Adipocyte (in vitro differentiated cells): ENCODE results near the gene PRAC2.

Experiments used
- DNase-seq: peaks from one replicate; pipeline ENCODE4 v3.0.0-alpha.2; 2015; ENCODE audit warnings: low read depth
- H3K27me3 ChIP-seq: replicated peaks from 2 replicates; pipeline ENCODE4 v1.7.0; 2013; ENCODE audit warnings: mild to moderate bottlenecking, low read length, moderate library complexity; ENCODE audit not compliant: control insufficient read depth, insufficient read depth
- H3K36me3 ChIP-seq: 2 replicates; pipeline ENCODE4 v1.7.0; 2013; ENCODE audit warnings: low read length, mild to moderate bottlenecking, moderate library complexity; ENCODE audit not compliant: control insufficient read depth, insufficient read depth, severe bottlenecking
- H3K4me1 ChIP-seq: 2 replicates; pipeline ENCODE4 v1.7.0; 2013; ENCODE audit warnings: mild to moderate bottlenecking, low read length, moderate library complexity; ENCODE audit not compliant: control insufficient read depth, insufficient read depth
- H3K4me3 ChIP-seq: 2 replicates; pipeline ENCODE4 v1.7.0; 2013; ENCODE audit warnings: mild to moderate bottlenecking, low read length, moderate library complexity
- H3K9ac ChIP-seq: 2 replicates; pipeline ENCODE4 v1.7.0; 2013; ENCODE audit warnings: mild to moderate bottlenecking, low read length, moderate library complexity
- H3K9me3 ChIP-seq: 2 replicates; pipeline ENCODE4 v1.7.0; 2013; ENCODE audit warnings: mild to moderate bottlenecking, low read length, moderate library complexity; ENCODE audit not compliant: control insufficient read depth

The PRAC2 gene

DNA sequence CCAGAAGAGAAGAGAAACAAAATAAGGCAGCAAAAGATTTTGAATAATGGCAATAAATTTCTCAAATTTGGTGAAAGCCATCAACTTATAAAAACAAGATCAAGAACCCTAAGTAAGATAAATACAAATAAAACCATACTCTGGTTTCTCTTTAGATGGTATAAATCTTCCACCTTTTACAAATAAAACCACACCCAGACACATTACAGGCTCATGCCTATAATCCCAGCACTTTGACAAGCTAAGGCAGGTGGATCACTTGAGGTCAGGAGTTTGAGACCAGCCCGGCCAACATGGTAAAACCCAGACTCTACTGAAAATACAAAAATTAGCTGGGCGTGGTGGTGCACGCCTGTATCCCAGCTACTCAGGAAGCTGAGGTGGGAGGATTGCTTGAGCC lies 50.3 kb downstream of the PRAC2 start:
- H3K36me3 ChIP-seq = no peaks in the 10 kb centered on the region
- peaks cover 4% of the 10 kb centered on the region for H3K9me3 ChIP-seq
- H3K9ac ChIP-seq = no peak overlapping the region
- DNase-seq = no peak
- H3K4me1 ChIP-seq = no peaks in the 10 kb centered on the region
- no peak overlapping the region for H3K4me3 ChIP-seq
- peaks cover 23% of the 10 kb centered on the region for H3K27me3 ChIP-seq
